HepG2 (cell line): ENCODE results near the gene RPL37. TPM values are rescaled to one million over a fixed set of nuclear protein-coding genes. Genes with fewer than 3 reads are reported as not detected.

ENCODE experiments used
- ATAC-seq: fragments of 200-7000 bp; cut with Tn5 transposase; 3 replicates; pipeline ENCODE4 v1.9.1; 2020; ENCODE audit warnings: mild to moderate bottlenecking, moderate library complexity
- BruUV-seq: library from RNA; stranded (reverse); fragments of 400-500 nt; replicated peaks from 2 replicates; lab custom pipeline; 2021; lab: Mats Ljungman, UMichigan
- CTCF ChIA-PET: fragments of 300-600 bp; formaldehyde crosslinking; extraction: SDS; loops from one replicate; lab custom pipeline; 2021; ENCODE audit warnings: low total read pairs, inconsistent platforms, low intra/inter-chr PET ratio; lab: Yijun Ruan, JAX
- POLR2A ChIA-PET: fragments of 350-600 bp; sonication (Branson Sonifier 250); formaldehyde crosslinking; loops from one replicate; lab custom pipeline; 2020; ENCODE audit warnings: antibody characterized with exemption, inconsistent platforms; lab: Yijun Ruan, JAX
- DNase-seq: peaks from one replicate; pipeline ENCODE4 v3.0.0-alpha.2; 2015; ENCODE audit warnings: low spot score
- FAIRE-seq: peaks from 3 replicates; lab custom pipeline; 2011; peaks lifted over from hg19 to GRCh38; lab: Jason Lieb, UNC
- H2AFZ ChIP-seq: one replicate; pipeline ENCODE4 v1.6.1; 2011; ENCODE audit warnings: low read length, inconsistent platforms
- H3K27ac ChIP-seq: fragments of 300-600 bp; 3 replicates; pipeline ENCODE4 v1.8.0; 2011; ENCODE audit warnings: mixed run types, mild to moderate bottlenecking, mixed read lengths, low read length, inconsistent platforms; ENCODE audit not compliant: insufficient read depth; ENCODE audit errors: extremely low read length
- H3K27me3 ChIP-seq, 2 experiments: fragments of 200-600 bp in 1 of 2; 2 replicates in 1 of 2; 3 replicates in 1 of 2; pipeline versions ENCODE4 v1.6.0 to v1.8.0; 2011; ENCODE audit warnings: low read length in 2 of 2, mild to moderate bottlenecking in 2 of 2, moderate library complexity in 2 of 2, inconsistent platforms in 1 of 2; ENCODE audit not compliant: insufficient read depth in 2 of 2, control insufficient read depth in 1 of 2
- H3K36me3 ChIP-seq, 2 experiments: fragments of 200-600 bp in 1 of 2; replicated peaks in 1 of 2; 2 replicates in 1 of 2; 3 replicates in 1 of 2; pipeline versions ENCODE4 v1.5.1 to v1.8.0; 2011; ENCODE audit warnings: low read length in 2 of 2, inconsistent platforms in 1 of 2; ENCODE audit not compliant: insufficient read depth in 2 of 2, control insufficient read depth in 1 of 2
- H3K4me1 ChIP-seq: 2 replicates; pipeline ENCODE4 v1.5.1; 2012; ENCODE audit warnings: low read length, inconsistent platforms; ENCODE audit not compliant: insufficient read depth
- H3K4me2 ChIP-seq: 2 replicates; pipeline ENCODE4 v1.6.0; 2011; ENCODE audit warnings: low read depth, low read length, inconsistent platforms
- H3K4me3 ChIP-seq, 3 experiments: fragments of 200-600 bp in 1 of 3; sonication (generic), shearing (Covaris generic) in 1 of 3; replicated peaks in 1 of 3; 2 replicates each; pipeline ENCODE4 v1.5.1; 2011 to 2016; ENCODE audit warnings: low read length in 3 of 3, inconsistent platforms in 2 of 3, low read depth in 2 of 3, mild to moderate bottlenecking in 2 of 3, control low read depth in 1 of 3, mixed read lengths in 1 of 3; ENCODE audit not compliant: insufficient read depth in 1 of 3
- H3K79me2 ChIP-seq: one replicate; pipeline ENCODE4 v1.6.1; 2011; ENCODE audit warnings: low read length, inconsistent platforms; ENCODE audit not compliant: insufficient read depth
- H3K9ac ChIP-seq: 2 replicates; pipeline ENCODE4 v1.6.0; 2011; ENCODE audit warnings: mild to moderate bottlenecking, low read depth, low read length, inconsistent platforms; ENCODE audit not compliant: insufficient read depth
- H3K9me3 ChIP-seq: 2 replicates; pipeline ENCODE4 v1.5.1; 2012; ENCODE audit warnings: mild to moderate bottlenecking, low read length
- H4K20me1 ChIP-seq: 2 replicates; pipeline ENCODE4 v1.6.0; 2011; ENCODE audit warnings: inconsistent platforms, mild to moderate bottlenecking, low read length, moderate library complexity; ENCODE audit not compliant: insufficient read depth
- FOXA3 ChIP-seq: IDR thresholded peaks from 2 replicates; pipeline ENCODE4 v1.6.1; 2016; ENCODE audit warnings: missing genetic modification reagents, missing compliant biosample characterization
- FUBP1 ChIP-seq: sonication (generic); formaldehyde crosslinking; IDR thresholded peaks from 2 replicates; pipeline ENCODE4 v1.5.1; 2020; ENCODE audit warnings: missing genetic modification reagents, mild to moderate bottlenecking, borderline replicate concordance
- NFATC3 ChIP-seq: sonication (generic); formaldehyde crosslinking; IDR thresholded peaks from 2 replicates; pipeline ENCODE4 v1.5.1; 2020; ENCODE audit warnings: mild to moderate bottlenecking, missing genetic modification reagents
- THRA ChIP-seq: sonication (generic); formaldehyde crosslinking; IDR thresholded peaks from 2 replicates; pipeline ENCODE4 v1.4.0; 2020; ENCODE audit warnings: missing genetic modification reagents, borderline replicate concordance
- ZNF12 ChIP-seq: sonication (generic); formaldehyde crosslinking; IDR thresholded peaks from 2 replicates; pipeline ENCODE4 v1.5.0; 2020; ENCODE audit warnings: missing genetic modification reagents
- ZNF430 ChIP-seq: sonication (generic); formaldehyde crosslinking; IDR thresholded peaks from 2 replicates; pipeline ENCODE4 v1.9.0; 2021; ENCODE audit warnings: mild to moderate bottlenecking, missing genetic modification reagents
- WGBS: methylation state at CpG from one replicate; pipeline ENCODE4 v1.1.6; 2017; ENCODE audit warnings: low lambda C conversion rate; 5-methylcytosine and 5-hydroxymethylcytosine counted together
- in situ Hi-C: cut with HindIII; loops from 2 replicates; pipeline ENCODE4 v1.10.0; 2017; ENCODE audit warnings: low pct_unique_long_range_greater_than_20kb; ENCODE audit not compliant: extremely low pct_ligation_motif_present
- intact Hi-C: fragments of 100-400 bp; cut with micrococcal nuclease; formaldehyde crosslinking; loops from one replicate; pipeline ENCODE4 v1.10.0; 2022; ENCODE audit not compliant: unreplicated experiment
- polyA plus RNA-seq, 8 experiments: library from polyadenylated mRNA; depleted of rRNA in 3 of 8; stranded (reverse) in 7 of 8; unstranded in 1 of 8; fragments of >200 nt; fragmentation: Illumina TruSeq in 4 of 8; extraction: Trizol in 4 of 8; gene quantifications; 2 replicates each; pipeline versions ENCODE4 v1.2.1 to v1.2.3, GENCODE V29; 2011 to 2016; ENCODE audit warnings: low read depth in 4 of 8, missing spikeins in 1 of 8, mixed read lengths in 1 of 8; ENCODE audit not compliant: insufficient read depth in 1 of 8
- total RNA-seq, 5 experiments: library from RNA; depleted of rRNA; stranded (reverse); fragments of >200 nt; fragmentation: Illumina TruSeq; extraction: Trizol; gene quantifications; 2 replicates each; pipeline ENCODE4 v1.2.3, GENCODE V29; 2016; ENCODE audit warnings: low read depth in 1 of 5

Gene RPL37
- total and polyA plus RNA-seq, 2 of the 13 experiments (the other 11 are each of a cell fraction or from before 2014, with no cell fraction given), result 1,981 to 3,367 TPM

GRCh38 chr5:40838086-40838485, 3.1 kb upstream of the RPL37 start:
- no TSS peak for BruUV-seq
- H3K27me3 ChIP-seq, result no peaks in the 10 kb centered on the region; a peak in 1 of 5 replicates
- peaks cover 12% of the 10 kb centered on the region for H4K20me1 ChIP-seq
- H3K4me1 ChIP-seq, result peaks cover 38% of the 10 kb centered on the region
- H2AFZ ChIP-seq, result no peak overlapping the region
- no peak for FAIRE-seq
- H3K9ac ChIP-seq, result no peak overlapping the region
- ChIA-PET POLR2A (no interaction called here), CTCF (no interaction called here)
- H3K4me3 ChIP-seq, result no peak overlapping the region
- no peak for DNase-seq
- in situ Hi-C loops (no loop called here), intact Hi-C loops (no loop called here)
- no peak for TF ChIP-seq THRA (CRISPR knock-in tag)
- TF ChIP-seq FUBP1, result no peak
- no peak for TF ChIP-seq ZNF12
- no peak for TF ChIP-seq FOXA3 (CRISPR knock-in tag)
- no peak for TF ChIP-seq NFATC3 (CRISPR knock-in tag)
- no peak for TF ChIP-seq ZNF430 (CRISPR knock-in tag)
- H3K27ac ChIP-seq, result no peak overlapping the region
- peaks cover 1 to 12% of the 10 kb centered on the region in 2 experiments; a peak in 1 of 5 replicates for H3K36me3 ChIP-seq
- H3K9me3 ChIP-seq, result no peaks in the 10 kb centered on the region
- peaks cover 19% of the 10 kb centered on the region for H3K79me2 ChIP-seq
- WGBS, result 86% methylated on average over 6 of the region's 6 CpGs
- no peak overlapping the region for H3K4me2 ChIP-seq
- ATAC-seq, result no peak
